NCI-H187 (cell line): ENCODE results near the gene IGFL4.
A peak's percentile ranks its signal among the peaks of the same experiment; 100 is the strongest.

ENCODE experiments used
- DNase-seq, 2 experiments: peaks; one replicate each; lab custom pipeline; 2025; lab: John Stamatoyannopoulos, UW

The IGFL4 gene

GRCh38 chr19:46020819-46021125 is 20.0 kb downstream of the IGFL4 start:
- no peak for DNase-seq

DNA sequence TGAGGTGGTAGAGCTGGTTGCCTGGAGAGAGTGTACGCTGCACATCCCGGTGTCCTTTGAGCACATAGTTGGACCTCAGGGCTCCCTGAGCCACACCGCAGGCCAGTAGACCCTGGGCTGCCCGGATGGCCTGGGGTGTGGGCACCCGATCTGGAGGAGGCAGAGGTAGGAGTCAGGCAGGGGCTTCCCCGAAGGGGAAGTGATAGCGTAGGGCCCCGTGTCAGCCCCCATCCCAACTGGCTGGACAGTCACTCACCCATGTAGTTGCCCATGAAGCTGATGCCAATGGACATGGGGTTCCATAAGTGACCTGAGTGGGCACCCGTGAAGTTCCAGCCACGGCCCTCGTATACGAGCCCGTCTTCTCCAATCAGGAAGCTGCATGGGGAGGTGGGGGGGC is 21.5 kb downstream of the IGFL4 start:
- DNase-seq = no peak

- no peak for DNase-seq
Observed at GRCh38 chr19:46018729-46019251, 22.0 kb downstream of the IGFL4 start.

GRCh38 chr19:46017874-46018675 is 22.7 kb downstream of the IGFL4 start:
- no peak for DNase-seq

DNA sequence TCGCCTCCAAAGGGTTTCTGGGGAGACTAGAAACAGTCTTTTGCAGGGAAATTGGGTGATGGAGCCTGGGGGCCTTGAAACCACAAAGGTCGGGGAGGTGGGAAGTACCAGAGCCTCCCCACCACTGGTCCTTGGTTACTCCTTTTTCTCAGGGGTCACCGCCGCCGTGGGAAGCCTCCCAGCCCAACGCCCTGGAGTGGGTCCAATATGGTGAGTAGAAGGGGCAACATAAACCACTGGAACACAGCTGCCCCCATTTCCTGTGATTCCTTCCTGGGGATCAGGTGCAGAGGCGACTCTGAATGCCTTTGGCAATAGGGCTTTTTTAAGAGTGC is 23.7 kb downstream of the IGFL4 start:
- DNase-seq = no peak

DNA sequence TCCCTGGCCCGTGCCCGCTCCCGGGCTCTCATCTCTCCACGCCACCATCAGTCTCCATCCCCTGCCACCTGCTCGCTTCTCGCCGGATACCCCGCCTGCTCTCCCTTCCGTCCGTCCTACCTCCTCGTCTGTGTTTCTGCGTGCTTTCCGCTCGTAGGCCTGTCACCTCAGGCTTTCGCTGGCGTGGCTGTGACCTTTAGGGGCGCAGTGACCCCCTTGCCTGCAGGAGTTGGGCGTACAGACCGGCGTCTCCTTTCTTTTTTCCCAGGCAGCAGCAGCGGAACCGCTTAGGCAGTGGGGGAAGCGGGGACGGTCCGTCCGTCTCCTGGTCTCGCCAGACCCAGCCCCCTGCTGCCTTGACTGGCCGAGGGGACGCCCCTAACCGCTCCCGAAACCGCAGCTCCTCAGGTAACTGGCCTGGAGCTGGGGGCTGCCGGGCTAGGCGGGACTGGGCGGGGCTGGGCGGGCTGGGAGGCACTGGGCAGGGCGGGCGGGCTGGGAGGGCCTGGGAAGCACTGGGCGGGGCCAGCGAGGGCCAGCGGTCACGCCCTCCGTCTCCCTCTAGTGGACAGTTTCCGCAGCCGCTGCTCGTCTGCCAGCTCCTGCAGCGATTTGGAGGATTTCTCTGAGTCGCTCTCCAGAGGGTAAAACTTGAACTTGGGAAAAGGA is 24.2 kb downstream of the IGFL4 start:
- peak; percentile 77 to 79 for DNase-seq

- DNase-seq = no peak
Observed at GRCh38 chr19:46015687-46016425, 24.9 kb downstream of the IGFL4 start.

DNA sequence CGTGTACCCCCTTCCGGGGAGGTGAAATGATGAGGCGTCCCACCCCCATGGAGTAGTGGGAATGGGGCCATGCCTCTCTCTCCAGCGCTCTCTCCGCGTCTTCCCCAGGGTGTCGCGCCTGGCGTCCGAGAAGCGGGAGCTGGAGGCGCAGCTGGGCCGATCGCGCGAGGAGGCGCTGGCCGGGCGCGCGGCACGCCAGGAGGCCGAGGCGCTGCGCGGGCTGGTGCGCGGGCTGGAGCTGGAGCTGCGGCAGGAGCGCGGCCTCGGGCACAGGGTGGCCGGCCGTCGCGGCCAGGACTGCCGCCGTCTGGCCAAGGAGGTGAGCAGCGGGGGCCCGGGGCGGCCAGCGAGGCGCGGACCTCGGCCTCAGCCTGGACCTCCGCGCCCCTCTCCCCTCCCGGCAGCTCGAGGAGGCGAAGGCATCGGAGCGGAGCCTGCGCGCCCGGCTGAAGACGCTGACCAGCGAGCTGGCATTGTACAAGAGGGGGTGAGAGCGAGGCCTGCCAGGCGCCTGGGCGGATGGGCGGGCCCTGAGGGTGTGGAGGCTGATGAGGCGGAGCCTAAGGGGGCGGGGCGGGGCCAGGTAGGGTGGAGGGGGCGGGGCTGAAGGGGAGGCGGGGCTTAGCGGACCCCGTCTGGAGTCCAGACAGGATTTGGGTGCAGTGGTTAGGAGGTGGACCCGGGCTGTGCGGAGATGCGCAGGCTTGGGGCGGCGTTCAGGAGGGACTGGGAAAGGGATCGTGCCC is 25.7 kb downstream of the IGFL4 start:
- DNase-seq = peak; percentile 62 to 87

GRCh38 chr19:46014534-46014933 is 26.3 kb downstream of the IGFL4 start:
- DNase-seq = no peak

- DNase-seq = peak; percentile 23 to 31
Observed at GRCh38 chr19:46009530-46010510, 31.0 kb downstream of the IGFL4 start.

DNA sequence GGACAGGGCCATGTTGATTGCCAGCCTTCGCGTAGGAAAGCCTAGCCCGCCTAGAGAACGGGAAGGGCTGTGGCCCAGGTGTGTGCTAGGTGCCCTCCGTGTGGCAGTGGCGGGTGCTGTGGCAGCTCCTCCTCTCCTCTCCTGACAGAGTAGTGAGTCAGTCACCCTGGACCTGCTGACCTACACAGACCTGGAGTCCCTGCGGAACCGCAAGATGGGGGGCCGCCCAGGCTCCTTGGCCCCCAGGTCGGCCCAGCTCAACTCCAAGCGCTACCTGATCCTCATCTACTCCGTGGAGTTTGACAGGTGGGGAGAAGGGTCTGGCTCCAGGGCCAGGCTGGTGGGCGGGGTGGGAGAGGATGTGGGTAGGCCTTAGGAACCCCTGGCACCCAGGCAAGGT is 34.4 kb downstream of the IGFL4 start:
- no peak for DNase-seq

DNA sequence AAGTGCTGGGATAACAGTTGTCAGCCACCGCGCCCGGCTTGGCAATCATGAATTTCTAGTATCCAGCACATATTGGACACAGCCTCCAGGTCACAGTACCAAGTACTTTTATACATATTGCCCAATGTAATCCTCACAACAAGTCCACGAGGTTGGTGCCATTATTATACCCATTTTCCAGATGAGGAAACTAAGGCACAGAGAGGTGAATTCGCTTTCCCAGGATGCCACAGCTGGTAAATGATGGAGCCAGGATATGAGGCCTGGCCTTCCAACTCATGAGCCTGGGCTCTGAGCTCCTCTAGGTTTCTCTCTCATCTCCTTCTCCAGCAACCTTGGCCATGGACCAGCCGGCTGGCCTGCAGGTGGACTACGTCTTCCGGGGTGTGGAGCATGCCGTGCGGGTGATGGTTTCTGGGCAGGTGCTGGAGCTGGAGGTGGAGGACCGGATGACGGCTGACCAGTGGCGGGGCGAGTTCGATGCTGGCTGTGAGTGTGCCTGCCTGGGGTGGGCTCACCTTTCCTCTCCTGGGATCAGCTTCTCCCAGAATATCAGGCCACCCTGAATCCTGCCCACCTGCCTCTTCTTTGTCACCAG is 38.0 kb downstream of the IGFL4 start:
- no peak for DNase-seq

- DNase-seq = no peak
Observed at GRCh38 chr19:46000491-46001246, 40.1 kb downstream of the IGFL4 start.

DNA sequence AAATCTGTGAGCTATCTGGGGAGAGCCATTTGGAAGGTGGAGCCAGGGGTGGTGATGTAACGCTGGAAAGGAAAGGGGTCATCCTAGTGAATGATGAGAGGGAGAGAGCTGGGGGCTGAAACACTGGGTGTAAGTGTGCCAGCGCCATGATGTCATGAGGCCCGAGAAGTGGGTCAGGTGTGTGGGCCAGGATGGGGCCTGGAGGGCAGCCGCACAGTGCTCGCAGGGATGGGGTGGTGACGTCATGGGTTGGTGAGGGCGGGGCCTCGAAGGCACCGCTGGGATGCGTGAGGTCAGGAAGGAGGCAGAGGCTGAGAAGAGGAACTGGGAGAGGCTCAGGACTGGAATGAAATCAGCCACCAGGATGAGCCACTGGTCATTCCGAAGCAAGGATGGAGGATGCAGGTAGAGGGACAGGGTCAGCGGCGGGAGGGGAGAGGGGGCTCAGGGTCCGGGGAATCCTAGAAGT is 41.1 kb downstream of the IGFL4 start:
- DNase-seq = no peak

DNA sequence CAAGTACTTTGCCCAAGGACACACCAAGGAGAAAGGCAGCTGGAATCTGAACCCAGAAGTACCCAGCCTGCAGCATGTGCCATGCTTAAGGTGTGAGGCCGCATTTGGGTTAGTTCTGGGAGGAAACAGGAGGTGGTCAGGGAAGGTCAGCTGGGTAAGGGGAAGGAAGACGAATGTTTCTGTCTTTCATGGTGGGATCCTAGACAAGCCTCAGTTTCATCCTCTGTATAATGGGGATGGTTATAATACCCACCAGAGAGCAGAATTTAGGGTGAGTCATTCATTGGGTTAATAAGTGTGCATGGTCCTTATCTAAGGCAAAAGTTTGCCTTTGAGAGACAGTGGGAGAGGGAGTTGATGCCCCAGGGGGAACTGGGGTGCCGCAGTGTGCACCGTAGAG is 42.0 kb downstream of the IGFL4 start:
- DNase-seq = no peak

DNA sequence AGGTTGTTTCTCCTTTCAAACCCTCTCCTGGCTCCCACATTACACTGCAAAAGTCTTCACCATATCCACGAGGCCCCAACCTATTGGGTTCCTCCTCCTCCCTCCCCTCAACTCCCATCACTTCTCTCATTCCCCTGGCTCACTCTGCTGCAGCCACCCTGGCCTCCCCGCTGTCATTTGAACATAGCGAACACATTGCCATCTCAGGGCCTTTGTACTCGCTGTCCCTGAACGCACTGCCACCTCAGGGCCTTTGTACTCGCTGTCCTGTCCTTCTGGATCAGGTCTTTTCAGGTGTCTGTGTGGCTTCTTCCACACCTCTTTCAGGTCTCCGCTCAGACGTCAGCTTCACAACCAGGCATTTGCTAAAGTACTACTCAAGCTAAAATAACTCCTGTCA is 43.9 kb downstream of the IGFL4 start:
- DNase-seq = no peak

DNA sequence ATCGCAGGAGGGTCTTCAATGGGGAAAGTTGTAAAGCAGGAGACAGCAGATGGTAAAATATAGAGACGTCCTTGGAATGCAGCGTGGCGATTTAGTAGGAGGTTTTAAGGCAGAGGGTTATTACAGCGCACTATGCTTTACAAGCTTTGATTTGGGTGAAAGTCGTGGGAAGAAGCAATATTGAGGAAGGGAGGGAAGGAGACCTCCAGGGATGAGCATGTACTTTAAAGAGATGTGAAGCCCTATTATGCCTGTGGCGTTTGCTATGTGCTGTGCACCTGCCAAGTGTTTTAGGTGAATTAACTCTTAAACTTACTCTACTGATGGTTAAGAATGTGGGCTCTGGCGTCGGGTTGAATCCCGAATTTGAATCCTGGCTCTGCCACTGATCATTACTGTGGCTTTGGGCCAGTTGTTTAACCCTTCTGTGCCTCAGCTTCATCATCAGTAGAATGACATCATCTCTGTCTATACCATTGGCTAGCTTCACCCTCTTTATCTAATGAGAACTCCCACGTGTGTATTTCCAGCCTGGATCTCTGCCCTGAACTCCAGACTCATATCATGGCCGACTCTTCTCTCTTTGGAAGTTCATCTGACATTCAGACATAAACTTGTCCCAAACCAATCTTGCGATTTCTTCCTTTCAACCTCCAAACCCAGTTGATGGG is 45.0 kb downstream of the IGFL4 start:
- DNase-seq = no peak

- DNase-seq = peak; percentile 98 to 99
Observed at GRCh38 chr19:45994998-45995714, 45.6 kb downstream of the IGFL4 start, which contains the start of gene CCDC61. TSS of gene CCDC61 (plus strand) at chr19:45995467. CDS start at chr19:46003019, 7,552 bp downstream.
